HG02970 (cell line): ENCODE data around the gene UHRF2.
"Not testable (repeated sequence)": the region's sequence is repeated elsewhere in the genome, so short reads cannot be mapped to it uniquely, and the experiment has no call there.

Experiments
- ATAC-seq: cut with Tn5 transposase; IDR thresholded peaks from one replicate; pipeline ENCODE4 v1.9.1; 2021; ENCODE audit warnings: mild to moderate bottlenecking, moderate library complexity, moderate number of reproducible peaks; ENCODE audit not compliant: unreplicated experiment, low FRiP score

Gene UHRF2

GRCh38 chr9:6484210-6484609 lies 71.2 kb downstream of the UHRF2 start:
- ATAC-seq: no peak

GRCh38 chr9:6488395-6488794 lies 75.4 kb downstream of the UHRF2 start:
- no peak for ATAC-seq

- no peak for ATAC-seq
Measured at GRCh38 chr9:6489099-6489498, 76.1 kb downstream of the UHRF2 start.

GRCh38 chr9:6490863-6491262 lies 77.9 kb downstream of the UHRF2 start:
- no peak for ATAC-seq

- no peak for ATAC-seq
Measured at GRCh38 chr9:6495466-6495865, 82.5 kb downstream of the UHRF2 start.

- no peak for ATAC-seq
Measured at GRCh38 chr9:6498982-6499381, 86.0 kb downstream of the UHRF2 start.

- no peak for ATAC-seq
Measured at GRCh38 chr9:6501526-6502210, 88.7 kb downstream of the UHRF2 start.

GRCh38 chr9:6502399-6502798 lies 89.4 kb downstream of the UHRF2 start:
- no peak for ATAC-seq

- ATAC-seq: no peak
Measured at GRCh38 chr9:6506571-6506970, 93.6 kb downstream of the UHRF2 start.

- no peak for ATAC-seq
Measured at GRCh38 chr9:6512085-6512657, 99.2 kb downstream of the UHRF2 start.

GRCh38 chr9:6522263-6522662 lies 109.3 kb downstream of the UHRF2 start:
- no peak for ATAC-seq

- no peak for ATAC-seq
Measured at GRCh38 chr9:6525326-6526045, 112.5 kb downstream of the UHRF2 start.

GRCh38 chr9:6535594-6535993 lies 122.6 kb downstream of the UHRF2 start:
- ATAC-seq: no peak

GRCh38 chr9:6538666-6539071 lies 125.7 kb downstream of the UHRF2 start:
- no peak for ATAC-seq

- ATAC-seq: not testable (repeated sequence)
Measured at GRCh38 chr9:6542617-6543016, 129.6 kb downstream of the UHRF2 start.

- no peak for ATAC-seq
Measured at GRCh38 chr9:6543204-6543603, 130.2 kb downstream of the UHRF2 start.

- ATAC-seq: no peak
Measured at GRCh38 chr9:6545017-6545691, 132.2 kb downstream of the UHRF2 start.

GRCh38 chr9:6549106-6549800 lies 136.3 kb downstream of the UHRF2 start:
- ATAC-seq: no peak

GRCh38 chr9:6551136-6551535 lies 138.1 kb downstream of the UHRF2 start:
- no peak for ATAC-seq

GRCh38 chr9:6552033-6552432 lies 139.0 kb downstream of the UHRF2 start:
- no peak for ATAC-seq
